HepG2 (cell line): ENCODE results near the gene ACAT2. TPM values are rescaled to one million over a fixed set of nuclear protein-coding genes. Genes with fewer than 3 reads are reported as not detected.

Experiments used
- BRCA1 ChIP-seq: sonication (generic); formaldehyde crosslinking; IDR thresholded peaks from 2 replicates; pipeline ENCODE4 v1.4.0; 2020; ENCODE audit warnings: missing genetic modification reagents
- BRD4 ChIP-seq: sonication (generic); formaldehyde crosslinking; IDR thresholded peaks from 2 replicates; pipeline ENCODE4 v1.4.0; 2020; ENCODE audit warnings: missing genetic modification reagents
- CENPX ChIP-seq: sonication (generic); formaldehyde crosslinking; IDR thresholded peaks from 2 replicates; pipeline ENCODE4 v1.9.0; 2021; ENCODE audit warnings: mild to moderate bottlenecking, missing genetic modification reagents, moderate library complexity
- E2F1 ChIP-seq: sonication (generic); formaldehyde crosslinking; IDR thresholded peaks from 2 replicates; pipeline ENCODE4 v1.5.0; 2020; ENCODE audit warnings: missing genetic modification reagents
- HINFP ChIP-seq: sonication (generic); formaldehyde crosslinking; IDR thresholded peaks from 2 replicates; pipeline ENCODE4 v1.4.0; 2020; ENCODE audit warnings: low read depth, mild to moderate bottlenecking, missing genetic modification reagents
- HOMEZ ChIP-seq: IDR thresholded peaks from 2 replicates; pipeline ENCODE4 v1.6.1; 2016; ENCODE audit warnings: low read depth
- IRX3 ChIP-seq: sonication (generic); formaldehyde crosslinking; IDR thresholded peaks from 2 replicates; pipeline ENCODE4 v1.8.1; 2023; ENCODE audit warnings: mild to moderate bottlenecking, low read depth, missing genetic modification reagents, borderline replicate concordance
- MED1 ChIP-seq: sonication (generic); formaldehyde crosslinking; IDR thresholded peaks from 2 replicates; pipeline ENCODE4 v1.4.0; 2020; ENCODE audit warnings: missing genetic modification reagents
- MTA3 ChIP-seq: sonication (generic); formaldehyde crosslinking; IDR thresholded peaks from 2 replicates; pipeline ENCODE4 v1.4.0; 2020; ENCODE audit warnings: missing genetic modification reagents
- MXD3 ChIP-seq: IDR thresholded peaks from 2 replicates; pipeline ENCODE4 v1.6.1; 2016; ENCODE audit warnings: mild to moderate bottlenecking, missing biosample characterization, missing genetic modification reagents
- MXD4 ChIP-seq: IDR thresholded peaks from 2 replicates; pipeline ENCODE4 v1.6.1; 2016; ENCODE audit warnings: mild to moderate bottlenecking, missing biosample characterization, missing genetic modification reagents
- NR1H2 ChIP-seq: sonication (generic); formaldehyde crosslinking; IDR thresholded peaks from 2 replicates; pipeline ENCODE4 v1.8.1; 2022; ENCODE audit warnings: low read depth, missing genetic modification reagents, borderline replicate concordance
- RFXAP ChIP-seq: sonication (generic); formaldehyde crosslinking; IDR thresholded peaks from 2 replicates; pipeline ENCODE4 v1.4.0; 2020; ENCODE audit warnings: missing genetic modification reagents, borderline replicate concordance
- TP53 ChIP-seq: sonication (generic); formaldehyde crosslinking; conservative IDR thresholded peaks from 2 replicates; pipeline ENCODE4 v1.4.0; 2020; ENCODE audit warnings: missing genetic modification reagents
- ZC3H13 ChIP-seq: sonication (generic); formaldehyde crosslinking; IDR thresholded peaks from 2 replicates; pipeline ENCODE4 v1.8.1; 2023; ENCODE audit warnings: mild to moderate bottlenecking, missing genetic modification reagents, moderate library complexity
- ZEB1 ChIP-seq: IDR thresholded peaks from 2 replicates; pipeline ENCODE4 v1.6.1; 2012; ENCODE audit warnings: mild to moderate bottlenecking, low read depth, inconsistent platforms; ENCODE audit not compliant: insufficient replicate concordance
- ZKSCAN5 ChIP-seq: sonication (generic); formaldehyde crosslinking; IDR thresholded peaks from 2 replicates; pipeline ENCODE4 v1.5.1; 2020; ENCODE audit warnings: mild to moderate bottlenecking, missing genetic modification reagents
- ZMYM2 ChIP-seq: sonication (generic); formaldehyde crosslinking; IDR thresholded peaks from 2 replicates; pipeline ENCODE4 v1.8.0; 2022; ENCODE audit warnings: mild to moderate bottlenecking, missing genetic modification reagents
- ZNF850 ChIP-seq: sonication (generic); formaldehyde crosslinking; conservative IDR thresholded peaks from 2 replicates; pipeline ENCODE4 v1.9.0; 2021; ENCODE audit warnings: mild to moderate bottlenecking, missing genetic modification reagents
- polyA plus RNA-seq, 8 experiments: library from polyadenylated mRNA; depleted of rRNA in 3 of 8; stranded (reverse) in 7 of 8; unstranded in 1 of 8; fragments of >200 nt; fragmentation: Illumina TruSeq in 4 of 8; extraction: Trizol in 4 of 8; gene quantifications; 2 replicates each; pipeline versions ENCODE4 v1.2.1 to v1.2.3, GENCODE V29; 2011 to 2016; ENCODE audit warnings: low read depth in 4 of 8, missing spikeins in 1 of 8, mixed read lengths in 1 of 8; ENCODE audit not compliant: insufficient read depth in 1 of 8
- total RNA-seq, 5 experiments: library from RNA; depleted of rRNA; stranded (reverse); fragments of >200 nt; fragmentation: Illumina TruSeq; extraction: Trizol; gene quantifications; 2 replicates each; pipeline ENCODE4 v1.2.3, GENCODE V29; 2016; ENCODE audit warnings: low read depth in 1 of 5

Gene ACAT2
- total and polyA plus RNA-seq, 2 of the 13 experiments (the other 11 are each of a cell fraction or from before 2014, with no cell fraction given): 121 to 534 TPM

GRCh38 chr6:159761873-159762680, at the start of gene ACAT2 (continued):
- peak; percentile 74; the same call in 1 of the 2 replicates for TF ChIP-seq TP53 (CRISPR knock-in tag)
- peak; percentile 69; the same call in 1 of the 2 replicates for TF ChIP-seq MXD3 (CRISPR knock-in tag)
- peak; percentile 84 for TF ChIP-seq E2F1
- peak; percentile 82 for TF ChIP-seq BRCA1 (CRISPR knock-in tag)
- TF ChIP-seq HINFP (CRISPR knock-in tag): peak; percentile 24; the same call in 1 of the 2 replicates
- 0 out of 2 replicates have a peak, but pooled peaks have one; percentile 67 for TF ChIP-seq ZMYM2 (CRISPR knock-in tag)
- no peak for TF ChIP-seq ZNF850 (CRISPR knock-in tag)
- TF ChIP-seq MED1 (CRISPR knock-in tag): peak; percentile 79
- no peak for TF ChIP-seq NR1H2
- TF ChIP-seq IRX3: peak; percentile 98
- no peak for TF ChIP-seq MTA3 (CRISPR knock-in tag)
- peak; percentile 86 for TF ChIP-seq ZC3H13 (CRISPR knock-in tag)
- TF ChIP-seq ZEB1: peak; percentile 77
- TF ChIP-seq ZKSCAN5: no peak; the same call in 1 of the 2 replicates
- peak; percentile 98 for TF ChIP-seq RFXAP (CRISPR knock-in tag)
- TF ChIP-seq MXD4 (CRISPR knock-in tag): peak; percentile 79; the same call in 1 of the 2 replicates
- TF ChIP-seq CENPX (CRISPR knock-in tag): no peak
- TF ChIP-seq HOMEZ (CRISPR knock-in tag): peak; percentile 49; the same call in 1 of the 2 replicates
- TF ChIP-seq BRD4: peak; percentile 60; the same call in 1 of the 2 replicates
